ENCODE data around the gene RDH14.

RDH14 gene

DNA sequence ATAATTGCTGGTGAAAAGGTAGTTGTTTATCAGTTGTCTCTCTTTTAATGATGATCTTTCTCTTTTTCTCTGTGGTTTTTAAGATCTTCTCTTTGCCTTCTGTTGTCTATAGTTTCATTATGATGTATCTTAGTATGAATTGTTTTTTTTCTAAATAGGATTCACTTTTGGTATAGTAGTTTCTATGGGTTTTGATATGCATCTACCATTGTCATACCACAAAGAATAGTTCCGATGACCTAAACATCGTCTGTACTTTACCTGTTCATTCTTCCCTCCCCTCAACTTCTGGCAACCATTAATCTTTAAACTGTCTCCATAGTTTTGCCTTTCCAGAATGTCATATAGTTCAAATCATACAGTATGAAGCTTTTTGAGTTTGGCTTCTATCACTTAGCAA, 19.6 kb downstream of the RDH14 start:
- Histone ChIP-seq H2BK120ac (ENCODE audit: low read depth, low read length) (no peak overlapping the region), H3K4ac (ENCODE audit: low read depth, low read length) (no peak overlapping the region), H2BK5ac (ENCODE audit: low read length) (no peak overlapping the region), H2BK15ac (replicated peaks; ENCODE audit: low read depth) (no peak overlapping the region), H3K27ac (ENCODE audit: low read depth, low read length) (no peak overlapping the region), H2AK5ac (ENCODE audit: low read length) (no peak overlapping the region), H3K79me1 (ENCODE audit: low read length) (no peaks in the 10 kb centered on the region), H3K79me2 (ENCODE audit: control insufficient read depth, insufficient read depth, low read length) (no peaks in the 10 kb centered on the region), H3K9ac (ENCODE audit: low read length) (no peak overlapping the region), H4K8ac (ENCODE audit: low read depth, low read length) (no peak overlapping the region), H3K4me3 (ENCODE audit: low read length) (no peak overlapping the region), H3K18ac (ENCODE audit: low read length) (no peak overlapping the region), H3K23ac (ENCODE audit: low read length) (no peak overlapping the region), H3K56ac (ENCODE audit: low read length) (no peak overlapping the region), H3K4me1 (ENCODE audit: control insufficient read depth, low read depth, low read length) (no peaks in the 10 kb centered on the region), H3K36me3 (ENCODE audit: control insufficient read depth, insufficient read depth, low read length) (no peaks in the 10 kb centered on the region), H4K5ac (ENCODE audit: low read length) (no peak overlapping the region), H3K4me2 (ENCODE audit: low read length) (no peak overlapping the region), H3K27me3 (ENCODE audit: insufficient read depth, low read length, poor library complexity) (no peaks in the 10 kb centered on the region)
- no CpG with 5 or more reads among the region's 2 CpGs for WGBS (ENCODE audit: extremely low coverage, insufficient coverage, low lambda C conversion rate)
- DNase-seq, result no peak

DNA sequence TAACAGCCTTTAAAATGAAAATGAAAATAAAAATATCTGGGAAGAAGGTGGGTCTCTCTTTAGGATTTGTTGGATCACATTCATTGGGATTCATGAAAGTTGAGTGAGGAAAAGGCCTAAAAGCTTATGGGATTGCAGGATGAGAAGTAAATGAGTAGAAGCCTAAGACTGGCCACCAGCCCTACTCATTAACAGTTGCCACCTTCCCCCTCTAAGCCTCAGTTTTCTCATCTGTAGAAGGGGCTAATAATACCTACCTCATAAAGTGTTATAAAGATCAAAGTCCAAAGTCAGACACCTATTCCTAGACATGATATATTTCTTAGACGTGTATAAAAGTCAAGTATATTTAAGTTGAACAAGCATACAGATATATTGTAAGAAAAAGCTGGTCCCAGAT, 23.8 kb downstream of the RDH14 start:
- no peak overlapping the region for H4K5ac ChIP-seq (ENCODE audit: low read length)
- H3K79me1 ChIP-seq (ENCODE audit: low read length), result no peaks in the 10 kb centered on the region
- no peak overlapping the region for H3K9ac ChIP-seq (ENCODE audit: low read length)
- H3K4me3 ChIP-seq (ENCODE audit: low read length), result no peak overlapping the region
- H2BK120ac ChIP-seq (ENCODE audit: low read depth, low read length), result no peak overlapping the region
- H3K56ac ChIP-seq (ENCODE audit: low read length), result no peak overlapping the region
- H4K8ac ChIP-seq (ENCODE audit: low read depth, low read length), result no peak overlapping the region
- no peak overlapping the region for H3K23ac ChIP-seq (ENCODE audit: low read length)
- H3K4ac ChIP-seq (ENCODE audit: low read depth, low read length), result no peak overlapping the region
- H2AK5ac ChIP-seq (ENCODE audit: low read length), result no peak overlapping the region
- DNase-seq, result no peak
- no peaks in the 10 kb centered on the region for H3K79me2 ChIP-seq (ENCODE audit: control insufficient read depth, insufficient read depth, low read length)
- H3K4me2 ChIP-seq (ENCODE audit: low read length), result no peak overlapping the region
- no peak overlapping the region for H3K18ac ChIP-seq (ENCODE audit: low read length)
- H2BK15ac ChIP-seq (replicated peaks; ENCODE audit: low read depth), result no peak overlapping the region
- H3K27ac ChIP-seq (ENCODE audit: low read depth, low read length), result no peak overlapping the region
- WGBS (ENCODE audit: extremely low coverage, insufficient coverage, low lambda C conversion rate), result no CpG with 5 or more reads among the region's 1 CpG
- H2BK5ac ChIP-seq (ENCODE audit: low read length), result no peak overlapping the region
- H3K36me3 ChIP-seq (ENCODE audit: control insufficient read depth, insufficient read depth, low read length), result no peaks in the 10 kb centered on the region
- H3K27me3 ChIP-seq (ENCODE audit: insufficient read depth, low read length, poor library complexity), result no peaks in the 10 kb centered on the region
- H3K4me1 ChIP-seq (ENCODE audit: control insufficient read depth, low read depth, low read length), result no peaks in the 10 kb centered on the region

DNA sequence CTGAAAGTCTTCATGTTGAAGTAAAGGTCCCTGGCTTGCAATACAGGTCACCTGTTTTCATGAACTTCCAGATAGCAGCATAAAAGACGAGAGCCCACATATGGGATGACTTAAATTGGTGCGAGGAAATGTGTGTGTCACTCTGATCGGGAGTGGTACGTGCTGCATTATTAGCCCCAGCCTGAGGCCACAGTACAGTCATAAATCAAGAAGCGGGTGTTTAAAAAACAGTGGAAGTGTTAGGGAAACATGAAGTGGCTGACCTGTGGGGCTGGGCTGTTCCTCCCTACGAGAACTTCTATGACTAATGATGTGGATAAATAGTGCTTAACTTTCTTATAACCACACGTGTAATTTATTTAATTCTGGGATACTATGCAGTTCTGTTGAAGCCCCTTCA, 24.4 kb downstream of the RDH14 start:
- no peak overlapping the region for H4K5ac ChIP-seq (ENCODE audit: low read length)
- no peak overlapping the region for H4K8ac ChIP-seq (ENCODE audit: low read depth, low read length)
- no peak overlapping the region for H3K9ac ChIP-seq (ENCODE audit: low read length)
- no peaks in the 10 kb centered on the region for H3K4me1 ChIP-seq (ENCODE audit: control insufficient read depth, low read depth, low read length)
- no peak overlapping the region for H2BK120ac ChIP-seq (ENCODE audit: low read depth, low read length)
- no peak overlapping the region for H3K4me2 ChIP-seq (ENCODE audit: low read length)
- H3K27me3 ChIP-seq (ENCODE audit: insufficient read depth, low read length, poor library complexity), result no peaks in the 10 kb centered on the region
- no peak overlapping the region for H2AK5ac ChIP-seq (ENCODE audit: low read length)
- no peaks in the 10 kb centered on the region for H3K79me2 ChIP-seq (ENCODE audit: control insufficient read depth, insufficient read depth, low read length)
- no peak overlapping the region for H3K56ac ChIP-seq (ENCODE audit: low read length)
- H3K27ac ChIP-seq (ENCODE audit: low read depth, low read length), result no peak overlapping the region
- no peak overlapping the region for H3K23ac ChIP-seq (ENCODE audit: low read length)
- H3K36me3 ChIP-seq (ENCODE audit: control insufficient read depth, insufficient read depth, low read length), result no peaks in the 10 kb centered on the region
- no CpG with 5 or more reads among the region's 7 CpGs for WGBS (ENCODE audit: extremely low coverage, insufficient coverage, low lambda C conversion rate)
- DNase-seq, result no peak
- H3K79me1 ChIP-seq (ENCODE audit: low read length), result no peaks in the 10 kb centered on the region
- no peak overlapping the region for H2BK5ac ChIP-seq (ENCODE audit: low read length)
- H3K18ac ChIP-seq (ENCODE audit: low read length), result no peak overlapping the region
- H2BK15ac ChIP-seq (replicated peaks; ENCODE audit: low read depth), result no peak overlapping the region
- no peak overlapping the region for H3K4ac ChIP-seq (ENCODE audit: low read depth, low read length)
- H3K4me3 ChIP-seq (ENCODE audit: low read length), result no peak overlapping the region

DNA sequence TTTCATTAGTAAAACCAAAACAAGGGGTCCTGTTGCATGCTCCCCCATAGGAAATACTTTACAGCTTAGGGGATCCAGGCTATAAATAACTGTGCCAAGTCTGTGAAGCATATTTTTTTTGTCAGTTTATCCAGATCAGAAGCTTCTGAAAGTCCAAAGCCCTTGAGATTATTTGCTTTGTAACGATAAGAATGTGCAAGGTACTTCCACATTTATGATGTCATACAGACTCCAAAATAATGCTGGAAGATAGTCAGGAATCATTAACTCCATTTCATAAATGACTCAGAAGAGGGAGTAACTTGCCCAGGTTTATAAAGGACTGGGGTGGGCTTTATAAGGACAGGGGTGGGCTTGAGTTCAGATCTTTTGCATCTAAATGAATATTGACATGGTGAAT, 29.3 kb downstream of the RDH14 start:
- no CpG with 5 or more reads among the region's 1 CpG for WGBS (ENCODE audit: extremely low coverage, insufficient coverage, low lambda C conversion rate)
- Histone ChIP-seq H3K56ac (ENCODE audit: low read length) (no peak overlapping the region), H3K79me2 (ENCODE audit: control insufficient read depth, insufficient read depth, low read length) (no peaks in the 10 kb centered on the region), H4K5ac (ENCODE audit: low read length) (no peak overlapping the region), H3K27me3 (ENCODE audit: insufficient read depth, low read length, poor library complexity) (no peaks in the 10 kb centered on the region), H2BK5ac (ENCODE audit: low read length) (no peak overlapping the region), H3K4me3 (ENCODE audit: low read length) (no peak overlapping the region), H3K4ac (ENCODE audit: low read depth, low read length) (no peak overlapping the region), H2BK15ac (replicated peaks; ENCODE audit: low read depth) (no peak overlapping the region), H3K27ac (ENCODE audit: low read depth, low read length) (no peak overlapping the region), H3K23ac (ENCODE audit: low read length) (no peak overlapping the region), H3K9ac (ENCODE audit: low read length) (no peak overlapping the region), H3K4me1 (ENCODE audit: control insufficient read depth, low read depth, low read length) (no peaks in the 10 kb centered on the region), H3K79me1 (ENCODE audit: low read length) (no peaks in the 10 kb centered on the region), H3K36me3 (ENCODE audit: control insufficient read depth, insufficient read depth, low read length) (no peaks in the 10 kb centered on the region), H2AK5ac (ENCODE audit: low read length) (no peak overlapping the region), H3K18ac (ENCODE audit: low read length) (no peak overlapping the region), H3K4me2 (ENCODE audit: low read length) (no peak overlapping the region), H4K8ac (ENCODE audit: low read depth, low read length) (no peak overlapping the region), H2BK120ac (ENCODE audit: low read depth, low read length) (no peak overlapping the region)
- DNase-seq, result no peak

DNA sequence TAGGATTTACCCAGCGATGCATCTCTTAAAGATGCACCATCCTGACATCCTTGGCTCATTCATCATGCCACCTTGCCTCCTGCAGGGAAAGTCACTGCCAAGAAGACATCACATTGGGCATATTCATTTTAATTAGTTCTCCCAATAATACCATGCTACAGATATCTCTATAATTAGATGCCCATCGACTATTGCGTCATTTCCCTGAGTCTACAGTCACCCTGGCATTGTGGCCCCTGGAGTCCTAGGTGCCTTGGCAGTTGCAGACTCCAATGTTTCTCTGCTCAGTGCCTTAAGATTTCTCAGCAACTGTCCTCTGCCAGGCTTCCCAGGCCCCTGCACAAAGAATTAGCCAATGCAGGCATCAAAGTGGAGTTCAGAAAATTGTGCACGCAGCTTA, 32.6 kb downstream of the RDH14 start:
- no peak overlapping the region for H3K4ac ChIP-seq (ENCODE audit: low read depth, low read length)
- H2BK120ac ChIP-seq (ENCODE audit: low read depth, low read length), result no peak overlapping the region
- no peak overlapping the region for H3K4me2 ChIP-seq (ENCODE audit: low read length)
- no peak for DNase-seq
- no CpG with 5 or more reads among the region's 4 CpGs for WGBS (ENCODE audit: extremely low coverage, insufficient coverage, low lambda C conversion rate)
- no peak overlapping the region for H4K8ac ChIP-seq (ENCODE audit: low read depth, low read length)
- H3K18ac ChIP-seq (ENCODE audit: low read length), result no peak overlapping the region
- no peak overlapping the region for H2AK5ac ChIP-seq (ENCODE audit: low read length)
- no peak overlapping the region for H3K27ac ChIP-seq (ENCODE audit: low read depth, low read length)
- no peak overlapping the region for H3K23ac ChIP-seq (ENCODE audit: low read length)
- no peaks in the 10 kb centered on the region for H3K36me3 ChIP-seq (ENCODE audit: control insufficient read depth, insufficient read depth, low read length)
- no peak overlapping the region for H2BK15ac ChIP-seq (replicated peaks; ENCODE audit: low read depth)
- no peaks in the 10 kb centered on the region for H3K79me1 ChIP-seq (ENCODE audit: low read length)
- H3K27me3 ChIP-seq (ENCODE audit: insufficient read depth, low read length, poor library complexity), result no peaks in the 10 kb centered on the region
- H2BK5ac ChIP-seq (ENCODE audit: low read length), result no peak overlapping the region
- no peak overlapping the region for H3K9ac ChIP-seq (ENCODE audit: low read length)
- no peak overlapping the region for H3K56ac ChIP-seq (ENCODE audit: low read length)
- no peaks in the 10 kb centered on the region for H3K4me1 ChIP-seq (ENCODE audit: control insufficient read depth, low read depth, low read length)
- no peak overlapping the region for H3K4me3 ChIP-seq (ENCODE audit: low read length)
- no peaks in the 10 kb centered on the region for H3K79me2 ChIP-seq (ENCODE audit: control insufficient read depth, insufficient read depth, low read length)
- H4K5ac ChIP-seq (ENCODE audit: low read length), result no peak overlapping the region

DNA sequence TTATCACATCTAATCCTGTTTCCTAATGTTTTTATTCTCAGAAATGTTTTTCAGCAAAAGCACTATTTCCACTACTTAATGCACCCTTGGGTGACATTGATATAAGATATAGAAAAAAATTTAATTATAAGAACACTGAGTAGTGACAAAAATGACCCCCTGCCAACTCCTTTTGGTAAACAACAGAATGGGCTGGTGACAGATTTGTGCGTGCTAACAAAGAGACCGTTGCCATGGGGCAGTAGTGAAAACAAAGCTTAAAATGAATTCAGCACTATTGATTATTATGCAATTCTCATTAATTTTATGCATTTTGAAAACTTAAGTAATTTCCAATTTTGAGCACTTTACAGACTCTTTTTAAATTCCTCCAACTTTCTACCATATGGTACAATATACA, 33.1 kb downstream of the RDH14 start:
- Histone ChIP-seq H2BK15ac (replicated peaks; ENCODE audit: low read depth) (no peak overlapping the region), H3K27ac (ENCODE audit: low read depth, low read length) (no peak overlapping the region), H3K27me3 (ENCODE audit: insufficient read depth, low read length, poor library complexity) (no peaks in the 10 kb centered on the region), H4K5ac (ENCODE audit: low read length) (no peak overlapping the region), H2AK5ac (ENCODE audit: low read length) (no peak overlapping the region), H3K79me1 (ENCODE audit: low read length) (no peaks in the 10 kb centered on the region), H3K9ac (ENCODE audit: low read length) (no peak overlapping the region), H3K23ac (ENCODE audit: low read length) (no peak overlapping the region), H3K79me2 (ENCODE audit: control insufficient read depth, insufficient read depth, low read length) (no peaks in the 10 kb centered on the region), H3K4me2 (ENCODE audit: low read length) (no peak overlapping the region), H3K4me1 (ENCODE audit: control insufficient read depth, low read depth, low read length) (no peaks in the 10 kb centered on the region), H3K18ac (ENCODE audit: low read length) (no peak overlapping the region), H4K8ac (ENCODE audit: low read depth, low read length) (no peak overlapping the region), H3K36me3 (ENCODE audit: control insufficient read depth, insufficient read depth, low read length) (no peaks in the 10 kb centered on the region), H3K56ac (ENCODE audit: low read length) (no peak overlapping the region), H3K4ac (ENCODE audit: low read depth, low read length) (no peak overlapping the region), H3K4me3 (ENCODE audit: low read length) (no peak overlapping the region), H2BK120ac (ENCODE audit: low read depth, low read length) (no peak overlapping the region), H2BK5ac (ENCODE audit: low read length) (no peak overlapping the region)
- WGBS (ENCODE audit: extremely low coverage, insufficient coverage, low lambda C conversion rate), result no CpG with 5 or more reads among the region's 2 CpGs
- no peak for DNase-seq

Measured in mesendoderm (in vitro differentiated cells).